Adipocyte (in vitro differentiated cells): Measurements from ENCODE around the gene OSGIN1.
A peak's percentile ranks its signal among the peaks of the same experiment; 100 is the strongest.

Experiments
- DNase-seq: peaks from one replicate; pipeline ENCODE4 v3.0.0-alpha.2; 2015; ENCODE audit warnings: low read depth
- H3K27me3 ChIP-seq: replicated peaks from 2 replicates; pipeline ENCODE4 v1.7.0; 2013; ENCODE audit warnings: mild to moderate bottlenecking, low read length, moderate library complexity; ENCODE audit not compliant: control insufficient read depth, insufficient read depth
- H3K36me3 ChIP-seq: 2 replicates; pipeline ENCODE4 v1.7.0; 2013; ENCODE audit warnings: low read length, mild to moderate bottlenecking, moderate library complexity; ENCODE audit not compliant: control insufficient read depth, insufficient read depth, severe bottlenecking
- H3K4me1 ChIP-seq: 2 replicates; pipeline ENCODE4 v1.7.0; 2013; ENCODE audit warnings: mild to moderate bottlenecking, low read length, moderate library complexity; ENCODE audit not compliant: control insufficient read depth, insufficient read depth
- H3K4me3 ChIP-seq: 2 replicates; pipeline ENCODE4 v1.7.0; 2013; ENCODE audit warnings: mild to moderate bottlenecking, low read length, moderate library complexity
- H3K9ac ChIP-seq: 2 replicates; pipeline ENCODE4 v1.7.0; 2013; ENCODE audit warnings: mild to moderate bottlenecking, low read length, moderate library complexity
- H3K9me3 ChIP-seq: 2 replicates; pipeline ENCODE4 v1.7.0; 2013; ENCODE audit warnings: mild to moderate bottlenecking, low read length, moderate library complexity; ENCODE audit not compliant: control insufficient read depth

The OSGIN1 gene

DNA sequence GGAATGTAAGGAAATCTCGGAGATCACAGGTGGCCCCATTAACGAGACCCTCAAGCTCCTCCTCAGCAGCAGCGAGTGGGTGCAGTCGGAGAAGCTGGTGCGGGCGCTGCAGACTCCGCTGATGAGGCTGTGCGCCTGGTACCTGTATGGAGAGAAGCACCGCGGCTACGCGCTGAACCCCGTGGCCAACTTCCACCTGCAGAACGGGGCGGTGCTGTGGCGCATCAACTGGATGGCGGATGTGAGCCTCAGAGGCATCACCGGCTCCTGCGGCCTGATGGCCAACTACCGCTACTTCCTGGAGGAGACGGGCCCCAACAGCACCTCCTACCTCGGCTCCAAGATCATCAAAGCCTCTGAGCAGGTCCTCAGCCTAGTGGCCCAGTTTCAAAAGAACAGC lies 38.0 kb upstream of the OSGIN1 start:
- no peaks in the 10 kb centered on the region for H3K4me1 ChIP-seq
- no peaks in the 10 kb centered on the region for H3K27me3 ChIP-seq
- DNase-seq, result no peak
- H3K9ac ChIP-seq, result no peak overlapping the region
- no peaks in the 10 kb centered on the region for H3K9me3 ChIP-seq
- H3K4me3 ChIP-seq, result no peak overlapping the region
- peaks cover 88% of the 10 kb centered on the region for H3K36me3 ChIP-seq

GRCh38 chr16:83915491-83915890 lies 37.5 kb upstream of the OSGIN1 start:
- H3K36me3 ChIP-seq, result peaks cover 88% of the 10 kb centered on the region

GRCh38 chr16:83917152-83918120 lies 35.6 kb upstream of the OSGIN1 start:
- Histone ChIP-seq H3K27me3 (no peaks in the 10 kb centered on the region), H3K36me3 (peaks cover 85% of the 10 kb centered on the region), H3K4me3 (no peak overlapping the region), H3K9me3 (no peaks in the 10 kb centered on the region), H3K4me1 (no peaks in the 10 kb centered on the region), H3K9ac (no peak overlapping the region)
- DNase-seq, result no peak

More at GRCh38 chr16:83915491-83915890, 37.5 kb upstream of the OSGIN1 start:
- no peaks in the 10 kb centered on the region for H3K9me3 ChIP-seq
- H3K4me3 ChIP-seq, result no peak overlapping the region
- H3K4me1 ChIP-seq, result no peaks in the 10 kb centered on the region
- no peaks in the 10 kb centered on the region for H3K27me3 ChIP-seq
- no peak overlapping the region for H3K9ac ChIP-seq
- DNase-seq, result no peak

- Histone ChIP-seq H3K4me3 (no peak overlapping the region), H3K27me3 (no peaks in the 10 kb centered on the region), H3K36me3 (peaks cover 62% of the 10 kb centered on the region), H3K9ac (no peak overlapping the region), H3K4me1 (peaks cover under 1% of the 10 kb centered on the region), H3K9me3 (no peaks in the 10 kb centered on the region)
- DNase-seq, result no peak
Observed at GRCh38 chr16:83920894-83921491, 32.0 kb upstream of the OSGIN1 start.

DNA sequence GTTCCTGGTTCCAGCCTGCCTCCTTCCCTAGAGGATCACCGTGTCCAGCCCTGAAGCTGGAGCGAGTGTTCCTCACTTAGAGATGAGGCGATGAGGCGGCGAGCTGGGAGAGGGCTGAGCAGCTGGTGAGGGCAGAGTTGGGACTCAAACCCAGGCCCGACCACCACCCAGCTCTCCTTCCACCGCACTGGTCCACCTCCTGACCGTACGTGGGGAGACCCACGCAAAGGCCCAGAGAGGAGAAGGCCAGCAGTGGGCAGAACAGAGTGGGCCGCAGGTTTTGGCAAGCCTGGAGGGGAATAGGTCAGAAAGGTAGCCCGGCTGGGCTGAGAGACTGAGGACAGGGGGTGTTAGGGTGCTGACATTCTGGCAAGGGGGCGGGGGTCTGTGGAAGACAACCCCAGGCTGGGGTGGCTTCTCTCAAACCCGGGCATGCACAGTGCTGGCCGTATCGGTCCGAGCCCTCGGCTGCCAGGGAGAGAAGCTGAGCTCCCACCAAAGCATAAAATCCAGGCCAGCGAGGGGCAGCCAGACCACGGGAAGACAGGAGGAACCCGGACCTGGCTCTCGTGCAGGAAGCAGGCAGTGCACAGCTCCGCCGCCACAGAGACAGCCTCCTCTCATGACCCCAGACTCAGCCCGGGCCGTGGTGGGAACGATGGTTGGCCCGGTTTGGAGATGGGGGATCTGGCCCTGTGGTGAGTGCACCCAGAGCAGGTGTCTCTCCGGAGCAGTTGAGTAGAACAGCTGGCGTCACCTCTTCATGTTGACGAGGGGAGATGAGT lies 29.3 kb upstream of the OSGIN1 start:
- Histone ChIP-seq H3K4me1 (peaks cover 29% of the 10 kb centered on the region), H3K27me3 (no peaks in the 10 kb centered on the region), H3K4me3 (no peak overlapping the region), H3K9me3 (no peaks in the 10 kb centered on the region), H3K9ac (no peak overlapping the region), H3K36me3 (peaks cover 38% of the 10 kb centered on the region)
- DNase-seq, result no peak

- DNase-seq, result no peak
- no peaks in the 10 kb centered on the region for H3K27me3 ChIP-seq
- H3K9ac ChIP-seq, result no peak overlapping the region
- no peaks in the 10 kb centered on the region for H3K9me3 ChIP-seq
- H3K4me1 ChIP-seq, result peaks cover 30% of the 10 kb centered on the region
- no peak overlapping the region for H3K4me3 ChIP-seq
- peaks cover 29% of the 10 kb centered on the region for H3K36me3 ChIP-seq
Observed at GRCh38 chr16:83924686-83925085, 28.4 kb upstream of the OSGIN1 start.

- Histone ChIP-seq H3K9me3 (no peaks in the 10 kb centered on the region), H3K4me1 (peaks cover 30% of the 10 kb centered on the region), H3K36me3 (peaks cover 23% of the 10 kb centered on the region), H3K9ac (no peak overlapping the region), H3K27me3 (no peaks in the 10 kb centered on the region), H3K4me3 (no peak overlapping the region)
- no peak for DNase-seq
Observed at GRCh38 chr16:83925095-83925905, 27.7 kb upstream of the OSGIN1 start.

DNA sequence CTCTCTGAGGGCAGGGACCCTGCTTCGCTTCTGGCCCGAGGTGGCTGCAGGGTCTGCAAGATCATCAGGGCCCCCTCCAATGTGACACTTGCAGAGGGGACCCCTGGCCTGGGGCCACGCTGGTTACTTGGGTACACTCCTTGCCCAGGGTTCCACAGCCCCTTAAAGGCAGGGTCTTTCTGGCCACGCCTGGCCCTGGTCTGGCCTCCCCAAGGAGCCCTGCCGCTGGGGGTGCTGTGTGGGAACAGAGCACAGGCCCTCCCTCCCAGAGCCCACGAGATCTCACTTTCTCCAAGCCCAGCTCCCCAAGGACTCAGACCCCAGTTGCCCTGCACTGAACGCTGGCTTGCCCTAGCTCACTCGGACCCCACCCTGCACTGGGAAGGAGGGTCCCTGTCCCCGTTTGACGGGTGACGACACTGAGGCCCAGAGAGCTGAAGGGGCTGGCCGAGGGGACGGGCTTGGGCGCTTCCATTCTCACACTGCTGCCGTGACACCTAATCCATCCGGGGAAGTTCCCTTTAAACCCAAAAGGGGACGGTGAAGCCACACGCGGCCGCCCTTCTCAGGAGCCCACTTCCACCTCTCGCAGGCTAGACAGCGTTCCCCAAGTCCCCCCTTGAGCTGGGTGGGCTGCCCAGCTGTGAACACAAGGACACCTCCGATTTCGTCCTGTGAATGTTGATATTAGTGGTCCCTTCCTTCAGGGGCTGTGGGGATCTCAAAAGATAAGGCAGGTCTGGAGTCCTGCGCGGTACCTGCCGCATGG lies 26.9 kb upstream of the OSGIN1 start:
- Histone ChIP-seq H3K27me3 (no peaks in the 10 kb centered on the region), H3K4me3 (peak overlapping the region; percentile 43), H3K9me3 (no peaks in the 10 kb centered on the region), H3K36me3 (peaks cover 17% of the 10 kb centered on the region), H3K4me1 (peaks cover 30% of the 10 kb centered on the region), H3K9ac (peak overlapping the region; percentile 55)
- DNase-seq, result no peak

- Histone ChIP-seq H3K27me3 (no peaks in the 10 kb centered on the region), H3K4me1 (peaks cover 30% of the 10 kb centered on the region), H3K4me3 (peak overlapping the region; percentile 43), H3K36me3 (peaks cover 12% of the 10 kb centered on the region), H3K9ac (peak overlapping the region; percentile 55), H3K9me3 (no peaks in the 10 kb centered on the region)
- peak; percentile 80 for DNase-seq
Observed at GRCh38 chr16:83926726-83927397, 26.2 kb upstream of the OSGIN1 start.
